NCI-H146 treated with DMSO at 0.1 percent for 48 hours (cell line): ENCODE data around the gene AKR1A1.
"Not testable (repeated sequence)": the region's sequence is repeated elsewhere in the genome, so short reads cannot be mapped to it uniquely, and the experiment has no call there.

Experiments
- DNase-seq: peaks from one replicate; lab custom pipeline; 2025; ENCODE audit not compliant: unreplicated experiment; lab: John Stamatoyannopoulos, UW

The AKR1A1 gene

DNA sequence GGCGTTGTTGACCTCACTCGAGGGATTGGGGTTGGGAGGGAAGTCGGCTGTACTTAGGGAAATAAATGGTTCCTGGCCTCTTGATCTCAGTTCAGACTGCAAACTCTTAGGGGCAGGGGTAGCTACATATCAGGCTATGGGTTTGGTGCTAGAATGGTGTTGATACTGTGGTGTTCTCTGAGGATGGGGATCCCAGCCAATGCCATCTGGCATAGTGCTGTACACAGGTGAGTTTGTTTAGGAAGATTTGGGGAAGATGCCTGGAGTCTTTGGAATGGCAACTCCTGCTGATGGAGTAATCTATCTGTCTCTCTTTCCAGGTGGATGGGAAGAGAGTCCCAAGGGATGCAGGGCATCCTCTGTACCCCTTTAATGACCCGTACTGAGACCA is 18.9 kb downstream of the AKR1A1 start:
- DNase-seq, result no peak

DNA sequence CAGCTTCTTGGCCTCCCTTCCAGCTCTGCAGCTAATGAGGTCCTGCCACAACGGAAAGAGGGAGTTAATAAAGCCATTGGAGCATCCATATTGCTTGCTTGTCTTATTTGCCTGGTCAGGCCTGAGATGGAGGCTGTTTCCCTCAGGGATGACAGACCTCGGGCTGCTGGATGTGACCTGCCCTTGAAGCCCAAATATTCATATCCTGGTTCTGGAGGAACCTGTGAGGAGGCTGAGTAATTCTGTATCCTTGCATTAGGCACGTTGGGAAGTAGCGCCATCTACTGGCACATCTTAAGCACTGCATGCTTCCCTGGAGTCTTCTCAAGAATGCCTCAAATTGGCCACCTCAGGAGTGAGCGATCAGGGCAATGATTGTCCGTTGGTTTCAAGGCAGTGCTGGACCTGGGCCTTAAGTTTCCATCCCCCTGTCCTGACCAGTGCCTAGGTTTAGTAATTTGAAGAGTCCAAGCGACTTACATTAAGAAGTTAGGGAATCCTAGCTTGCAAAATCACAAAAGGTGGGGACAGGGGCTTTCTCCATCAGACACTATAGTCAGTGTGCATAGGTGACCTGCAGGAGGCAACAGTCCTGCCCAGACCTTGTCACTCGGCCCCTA is 19.4 kb downstream of the AKR1A1 start:
- peak; percentile 23 for DNase-seq

DNA sequence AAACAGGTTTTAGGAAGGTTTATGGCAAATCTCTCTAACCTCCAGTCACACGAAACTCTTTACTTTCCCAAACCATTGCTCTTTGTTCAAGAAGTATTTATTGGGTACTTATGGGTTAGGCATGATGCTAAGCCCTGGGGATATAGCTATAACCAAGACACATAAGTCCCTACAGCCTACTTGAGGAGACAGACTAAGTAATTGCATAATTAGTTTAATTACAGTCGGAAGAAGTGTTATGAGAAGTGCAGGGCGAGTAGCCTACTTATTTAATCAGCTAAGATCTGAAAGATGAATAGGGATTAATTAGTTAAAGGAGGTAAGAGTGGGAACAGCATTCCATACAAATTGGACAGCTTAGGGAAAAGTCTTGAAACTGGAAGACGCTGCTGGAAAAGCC is 20.0 kb downstream of the AKR1A1 start:
- no peak for DNase-seq

DNA sequence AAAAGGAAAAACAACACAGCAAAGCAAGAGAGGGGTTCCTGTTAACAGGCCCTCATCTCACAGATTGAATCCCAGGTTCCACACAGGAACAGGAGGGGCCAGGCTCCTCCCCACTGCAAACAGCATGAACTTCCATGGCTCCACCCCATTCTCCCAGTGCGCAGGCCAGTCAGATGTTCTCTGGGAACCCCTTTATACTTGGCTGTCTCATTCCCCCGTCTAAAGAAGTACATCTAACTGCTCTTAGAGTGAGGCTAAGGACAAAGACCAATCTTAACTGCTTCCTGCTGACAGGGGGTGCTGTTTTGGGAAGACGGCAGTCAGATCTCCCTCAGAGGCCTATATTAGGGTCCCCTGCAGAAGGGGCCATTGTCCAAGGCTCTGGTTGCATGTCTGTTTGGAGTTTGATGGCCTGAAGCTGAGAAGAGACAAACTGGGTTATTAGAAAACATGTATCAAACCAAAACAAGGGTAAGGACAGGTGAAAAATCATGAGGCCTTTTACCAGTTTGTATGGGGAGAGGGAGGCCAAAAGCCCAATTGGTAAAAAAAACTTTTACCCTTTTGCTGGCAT is 22.7 kb downstream of the AKR1A1 start:
- no peak for DNase-seq

DNA sequence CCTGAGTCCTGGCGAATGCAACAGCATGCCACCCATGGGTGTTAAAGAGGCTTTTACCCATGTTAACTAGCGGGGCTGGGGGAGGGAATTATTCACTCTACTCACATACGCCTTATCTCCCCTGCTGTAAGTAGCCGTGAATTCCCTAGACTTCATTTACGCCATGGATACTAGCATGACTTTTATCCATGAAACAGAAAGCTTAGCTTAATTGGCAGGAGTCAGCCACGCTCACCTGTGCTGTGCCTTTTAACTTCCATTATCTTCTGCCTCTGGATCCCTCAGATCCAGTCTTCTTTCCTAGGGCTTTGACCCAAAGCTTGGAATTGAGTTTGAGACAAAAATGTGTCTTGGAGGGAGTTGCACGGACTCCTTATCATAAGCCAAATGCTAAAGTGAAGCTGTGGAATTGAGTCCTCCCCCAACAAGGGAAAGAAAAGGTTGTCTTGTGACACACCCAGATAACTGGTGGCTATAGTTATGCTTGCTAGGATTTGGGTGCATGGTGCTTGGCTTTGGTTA is 23.5 kb downstream of the AKR1A1 start:
- DNase-seq, result no peak

DNA sequence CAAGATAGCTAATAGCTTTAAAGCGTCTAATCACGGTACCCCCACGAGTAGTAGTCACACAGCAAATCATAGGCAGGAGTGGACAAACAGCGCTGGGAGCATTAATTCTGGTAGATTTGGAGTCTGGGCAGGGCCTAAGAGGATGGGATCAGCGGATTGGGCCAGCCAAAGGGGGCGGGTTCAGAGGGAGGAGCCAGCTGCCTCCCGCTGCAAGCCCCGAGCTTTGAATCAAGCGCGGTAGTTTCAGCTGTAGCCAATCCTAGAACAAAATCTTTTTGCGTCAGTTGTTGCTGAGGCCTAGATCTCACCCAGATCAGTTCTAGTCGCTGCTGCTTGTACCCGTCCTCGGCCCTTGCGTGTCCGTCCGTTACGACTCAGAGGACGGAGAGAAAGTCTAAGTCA is 32.6 kb downstream of the AKR1A1 start:
- peak; percentile 86 for DNase-seq

DNA sequence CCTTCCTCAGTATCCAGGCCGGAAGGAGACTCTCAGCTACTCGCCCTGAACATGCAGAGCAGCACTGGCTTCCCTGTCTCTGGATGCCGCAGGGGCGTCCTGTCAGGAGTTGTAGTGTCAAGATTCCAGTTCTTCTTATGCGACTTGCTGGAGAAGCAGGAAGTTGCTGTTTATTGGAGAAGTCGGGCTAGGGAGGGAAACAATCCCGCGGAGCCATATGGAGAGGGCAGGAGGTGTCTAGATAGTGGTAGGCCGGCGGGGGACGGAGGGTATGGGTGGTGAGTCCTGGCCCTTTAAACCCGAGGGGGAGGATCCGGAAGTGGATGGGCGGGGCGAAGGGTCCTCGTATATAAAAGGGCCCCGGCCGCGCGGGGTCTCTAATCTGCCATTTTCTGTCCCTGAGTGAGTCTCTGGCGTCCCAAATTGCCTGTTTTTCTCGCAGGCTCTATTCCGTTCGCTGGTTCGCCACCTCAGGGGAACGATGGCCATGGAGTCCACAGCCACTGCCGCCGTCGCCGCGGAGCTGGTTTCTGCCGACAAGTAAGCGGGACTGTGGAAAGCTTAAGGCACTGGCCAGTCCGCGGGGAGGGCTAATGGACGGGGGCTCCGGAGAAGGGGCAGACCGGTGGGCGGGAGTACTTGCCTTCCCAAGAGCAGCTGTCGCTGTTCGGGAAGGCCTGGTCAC is 33.2 kb downstream of the AKR1A1 start, which contains the start of gene NASP:
Gene NASP, plus strand, starts transcription at position 376 of the 685 bp plus-strand sequence. Its CDS starts 106 bp downstream, at position 482.
- DNase-seq, result peak; percentile 65

DNA sequence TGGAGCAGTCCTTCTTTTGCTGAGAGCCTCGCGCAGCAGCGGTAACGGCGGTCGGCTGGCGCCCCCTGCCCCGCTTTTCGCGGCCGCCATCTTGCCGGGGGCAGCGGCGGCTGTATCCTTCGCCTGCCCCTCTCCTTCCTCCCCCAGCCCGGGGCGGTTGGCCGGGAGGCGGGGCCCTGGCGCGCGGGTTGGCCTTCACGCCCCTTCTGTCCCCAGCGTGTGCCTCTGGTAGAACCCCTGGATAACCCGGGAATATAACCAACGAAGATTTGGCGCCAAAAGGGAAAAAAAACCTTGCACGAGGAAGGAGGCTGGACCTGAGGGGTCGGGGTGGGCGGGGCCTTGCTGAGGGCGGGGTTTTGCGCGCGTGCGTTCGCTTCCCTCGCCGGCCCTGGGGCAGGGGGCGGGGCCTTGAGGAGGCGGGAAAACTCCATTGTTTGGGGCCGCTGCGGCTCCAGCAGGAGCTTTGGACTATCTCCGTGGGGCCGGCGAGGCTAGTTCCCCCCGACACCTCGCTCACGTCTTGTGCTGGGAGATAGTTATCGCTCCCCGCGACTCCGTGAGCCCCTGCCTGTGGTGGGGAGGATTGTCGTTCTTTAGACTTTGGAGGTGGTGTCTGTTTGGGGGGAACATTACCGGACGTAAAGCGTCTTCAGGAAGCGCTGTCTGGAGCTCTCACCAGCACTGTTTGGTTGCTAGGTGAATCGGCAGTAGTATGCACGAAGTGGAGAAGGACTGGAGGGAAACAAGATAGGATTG is 33.9 kb downstream of the AKR1A1 start:
- DNase-seq, result peak; percentile 65

DNA sequence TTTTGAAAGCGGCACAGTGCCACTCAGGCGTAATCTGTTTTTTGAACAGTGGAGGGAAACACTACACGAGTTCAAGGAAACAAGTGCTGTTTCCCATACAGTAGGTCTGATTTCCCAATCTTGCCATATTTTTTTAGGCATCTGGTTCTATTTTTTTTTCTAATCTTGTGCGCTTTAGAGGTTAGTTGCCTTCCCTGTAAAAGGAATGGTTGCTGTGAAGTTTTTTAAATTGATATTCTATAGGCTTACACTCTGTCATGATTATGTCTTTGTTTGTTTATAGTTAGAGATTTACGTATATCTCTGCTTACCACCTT is 34.4 kb downstream of the AKR1A1 start:
- DNase-seq, result no peak

DNA sequence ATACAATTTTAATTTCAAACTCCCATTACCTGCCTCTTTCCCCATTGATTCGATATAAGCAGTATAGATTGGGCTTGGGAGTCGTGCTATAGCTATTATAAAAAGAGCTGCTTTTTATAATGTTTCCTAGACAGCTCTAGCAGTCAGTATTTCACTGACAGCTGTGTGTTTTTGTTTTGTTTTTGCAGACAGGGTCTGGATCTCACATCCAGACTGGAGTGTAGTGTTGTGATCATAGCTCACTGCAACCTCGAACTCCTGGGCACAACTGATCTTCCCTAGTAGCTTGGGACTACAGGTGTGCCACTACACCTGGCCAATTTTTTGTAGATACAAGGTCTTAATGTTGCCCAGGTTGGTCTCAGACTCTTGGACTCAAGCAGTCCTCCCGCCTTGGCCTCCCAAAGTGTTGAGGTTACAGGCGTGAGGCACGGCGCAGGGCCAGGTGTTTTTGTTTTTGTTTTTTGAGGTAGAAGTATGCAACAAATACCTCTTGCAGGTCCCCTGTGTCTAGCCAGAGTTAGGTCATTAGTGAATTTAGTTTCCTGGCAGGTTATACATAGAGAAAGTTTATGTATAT is 35.0 kb downstream of the AKR1A1 start:
- no peak for DNase-seq

DNA sequence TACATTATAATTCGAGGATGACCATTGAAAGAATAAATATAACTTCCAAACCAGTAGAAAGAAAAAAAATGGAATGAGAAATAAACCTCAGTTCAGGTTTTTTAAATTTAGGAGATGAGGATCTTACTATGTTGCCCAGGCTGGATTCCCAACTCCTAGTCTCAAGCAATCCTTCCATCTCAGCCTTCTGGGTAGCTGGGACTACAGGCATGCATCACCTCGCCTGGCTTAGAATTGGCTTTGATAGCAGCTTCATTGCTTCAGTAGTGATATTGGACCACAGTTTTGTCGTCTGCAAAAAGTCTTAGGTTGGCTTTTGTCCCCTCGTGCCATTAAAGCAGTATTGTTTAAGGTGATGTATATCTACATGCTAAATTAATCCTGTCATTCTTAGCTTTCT is 36.1 kb downstream of the AKR1A1 start:
- no peak for DNase-seq

DNA sequence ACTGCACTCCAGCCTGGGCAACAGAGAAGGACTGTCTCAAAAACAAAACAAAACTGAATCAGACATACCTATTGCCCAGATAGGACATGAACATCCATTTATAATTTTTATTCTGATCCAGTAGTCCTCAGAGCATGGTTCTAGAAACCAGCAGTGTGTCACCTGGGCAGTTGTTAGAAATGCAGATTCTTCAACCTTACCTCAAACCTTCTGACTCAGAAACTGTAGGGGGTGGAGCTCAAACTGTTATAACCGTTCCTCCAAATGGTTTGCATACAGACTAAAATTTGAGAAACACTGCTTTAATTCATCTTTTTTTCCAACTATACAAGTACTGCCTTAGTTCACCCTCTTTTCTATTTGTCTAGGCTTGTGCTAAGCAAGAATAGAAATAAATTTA is 39.2 kb downstream of the AKR1A1 start:
- no peak for DNase-seq

DNA sequence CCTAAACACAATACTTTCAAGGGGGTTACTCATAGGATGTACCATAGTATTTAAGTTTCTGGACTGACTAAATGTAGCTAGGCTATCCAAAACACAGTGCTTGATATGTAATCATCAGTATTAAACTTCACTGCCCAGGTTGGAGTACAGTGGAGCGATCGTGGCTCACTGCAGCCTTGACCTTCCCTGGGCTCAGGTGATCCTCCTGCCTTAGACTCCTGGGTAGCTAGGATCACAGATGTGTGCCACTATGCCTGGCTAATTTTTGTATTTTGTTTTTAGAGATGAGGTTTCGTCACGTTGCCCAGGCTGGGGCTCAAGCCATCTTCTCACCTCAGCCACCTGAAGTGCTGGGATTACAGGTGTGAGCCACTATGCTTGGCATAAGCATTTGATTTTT is 43.8 kb downstream of the AKR1A1 start:
- DNase-seq, result no peak

DNA sequence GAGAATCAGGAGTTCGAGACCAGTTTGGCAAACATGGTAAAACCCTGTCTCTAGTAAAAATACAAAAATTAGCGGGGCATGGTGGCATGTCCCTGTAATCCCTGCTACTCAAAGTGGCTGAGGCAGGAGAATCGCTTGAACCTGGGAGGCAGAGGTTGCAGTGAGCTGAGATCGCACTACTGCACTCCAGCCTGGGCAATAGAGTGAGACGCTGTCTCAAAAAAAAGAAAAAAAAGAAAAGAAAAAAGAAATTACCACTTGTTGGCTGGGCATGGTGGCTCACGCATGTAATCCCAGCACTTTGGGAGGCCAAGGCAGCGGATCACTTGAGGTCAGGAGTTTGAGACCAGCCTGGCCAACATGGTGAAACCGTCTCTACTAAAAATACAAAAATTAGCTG is 46.1 kb downstream of the AKR1A1 start:
- DNase-seq, result not testable (repeated sequence)

DNA sequence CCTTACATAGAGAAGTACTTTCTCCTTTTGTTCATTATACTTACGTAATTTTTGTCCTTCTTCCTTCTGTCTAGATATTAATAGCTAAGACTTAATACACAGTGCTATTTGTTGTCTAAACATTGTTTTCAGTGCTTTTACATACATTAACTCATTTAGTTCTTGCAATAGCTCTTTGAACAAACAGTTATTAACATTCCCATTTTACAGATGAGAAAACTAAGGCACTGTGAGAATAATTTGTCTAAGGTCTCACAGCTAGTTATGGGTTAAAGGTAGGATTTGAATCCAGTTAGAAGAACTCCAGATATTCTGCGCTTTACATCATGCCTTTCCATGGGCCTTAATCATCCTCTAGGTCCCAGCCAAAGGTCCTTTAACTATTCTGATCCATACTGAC is 53.6 kb downstream of the AKR1A1 start:
- no peak for DNase-seq

DNA sequence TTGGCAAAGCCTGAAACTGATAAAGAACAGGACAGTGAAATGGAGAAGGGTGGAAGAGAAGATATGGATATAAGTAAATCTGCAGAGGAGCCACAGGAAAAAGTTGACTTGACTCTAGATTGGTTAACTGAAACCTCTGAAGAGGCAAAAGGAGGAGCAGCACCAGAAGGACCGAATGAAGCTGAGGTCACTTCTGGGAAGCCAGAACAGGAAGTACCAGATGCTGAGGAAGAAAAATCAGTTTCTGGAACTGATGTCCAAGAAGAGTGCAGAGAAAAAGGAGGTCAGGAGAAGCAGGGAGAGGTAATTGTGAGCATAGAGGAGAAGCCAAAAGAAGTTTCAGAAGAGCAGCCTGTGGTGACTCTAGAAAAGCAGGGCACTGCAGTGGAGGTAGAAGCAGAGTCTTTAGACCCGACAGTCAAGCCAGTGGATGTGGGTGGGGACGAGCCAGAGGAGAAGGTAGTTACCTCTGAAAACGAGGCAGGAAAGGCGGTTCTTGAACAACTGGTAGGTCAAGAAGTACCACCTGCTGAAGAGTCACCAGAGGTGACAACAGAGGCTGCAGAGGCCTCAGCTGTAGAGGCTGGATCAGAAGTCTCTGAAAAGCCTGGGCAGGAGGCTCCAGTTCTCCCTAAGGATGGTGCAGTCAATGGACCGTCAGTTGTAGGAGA is 56.9 kb downstream of the AKR1A1 start:
- DNase-seq, result no peak

DNA sequence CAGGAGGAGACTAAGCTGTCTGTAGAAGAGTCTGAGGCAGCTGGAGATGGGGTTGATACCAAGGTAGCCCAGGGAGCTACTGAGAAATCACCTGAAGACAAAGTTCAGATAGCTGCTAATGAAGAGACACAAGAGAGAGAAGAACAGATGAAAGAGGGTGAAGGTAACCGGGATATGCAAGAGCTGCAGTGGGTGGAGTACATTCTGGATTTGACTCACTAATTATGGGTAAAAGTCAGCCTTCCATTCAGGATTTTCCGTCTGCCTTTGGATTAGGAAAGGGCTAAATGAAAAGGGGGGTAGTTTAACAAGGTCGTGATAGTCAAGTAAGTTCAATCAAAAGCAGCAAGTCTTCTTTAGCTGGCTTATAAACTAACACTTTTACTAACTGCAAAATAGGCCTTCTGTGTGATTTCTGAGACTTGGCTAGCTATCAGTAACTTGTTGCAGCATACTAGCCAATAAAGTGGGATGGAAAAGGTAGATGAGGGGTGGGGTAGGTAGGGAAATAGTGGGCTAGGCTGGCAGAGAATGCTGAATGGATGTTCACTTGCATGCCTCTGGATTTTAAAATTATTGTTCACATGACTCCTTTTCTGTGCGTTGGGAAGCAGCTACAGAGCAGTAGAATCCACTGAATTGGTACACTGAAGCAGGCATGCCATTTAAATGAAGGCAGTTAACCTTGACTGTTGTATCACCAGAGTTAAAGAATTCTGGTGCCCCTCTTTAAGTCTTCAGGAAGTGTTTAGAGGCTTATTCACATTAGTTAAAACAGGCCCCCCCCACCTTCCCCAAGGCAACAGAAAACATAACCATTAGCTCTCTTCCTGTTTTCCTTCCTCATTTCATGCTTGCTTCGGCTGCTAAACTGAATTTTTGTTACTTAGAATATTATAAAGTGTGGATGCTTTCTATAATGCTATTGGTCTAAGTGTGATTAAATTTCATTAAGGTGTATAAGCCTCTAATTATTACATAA is 57.8 kb downstream of the AKR1A1 start:
- no peak for DNase-seq

DNA sequence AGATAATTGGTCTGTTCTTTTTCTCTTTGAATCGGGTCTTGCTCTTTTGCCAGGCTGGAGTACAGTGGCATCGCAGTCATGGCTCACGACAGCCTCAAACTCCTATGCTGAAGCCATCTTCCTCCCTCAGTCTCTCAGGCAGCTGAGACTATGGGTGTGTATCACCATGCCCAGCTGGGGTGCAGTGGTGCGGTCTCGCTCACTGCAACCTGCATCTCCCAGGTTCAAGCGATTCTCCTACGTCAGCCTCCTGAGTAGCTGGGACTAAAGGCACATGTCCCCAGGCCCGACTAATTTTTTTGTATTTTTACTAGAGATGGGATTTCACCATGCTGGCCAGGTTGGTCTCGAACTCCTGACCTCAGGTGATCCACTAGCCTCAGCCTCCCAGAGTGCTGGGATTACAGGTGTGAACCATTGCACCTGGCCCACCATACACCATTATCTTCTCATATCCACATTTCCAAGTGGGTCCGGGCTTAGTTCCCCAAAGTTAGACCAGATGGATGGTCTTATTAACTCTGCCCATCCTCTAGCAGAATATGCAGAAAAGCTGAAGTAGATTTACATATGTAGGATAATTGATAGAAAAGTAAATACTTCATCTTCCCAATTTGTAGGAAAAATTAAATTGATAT is 60.1 kb downstream of the AKR1A1 start:
- DNase-seq, result no peak

DNA sequence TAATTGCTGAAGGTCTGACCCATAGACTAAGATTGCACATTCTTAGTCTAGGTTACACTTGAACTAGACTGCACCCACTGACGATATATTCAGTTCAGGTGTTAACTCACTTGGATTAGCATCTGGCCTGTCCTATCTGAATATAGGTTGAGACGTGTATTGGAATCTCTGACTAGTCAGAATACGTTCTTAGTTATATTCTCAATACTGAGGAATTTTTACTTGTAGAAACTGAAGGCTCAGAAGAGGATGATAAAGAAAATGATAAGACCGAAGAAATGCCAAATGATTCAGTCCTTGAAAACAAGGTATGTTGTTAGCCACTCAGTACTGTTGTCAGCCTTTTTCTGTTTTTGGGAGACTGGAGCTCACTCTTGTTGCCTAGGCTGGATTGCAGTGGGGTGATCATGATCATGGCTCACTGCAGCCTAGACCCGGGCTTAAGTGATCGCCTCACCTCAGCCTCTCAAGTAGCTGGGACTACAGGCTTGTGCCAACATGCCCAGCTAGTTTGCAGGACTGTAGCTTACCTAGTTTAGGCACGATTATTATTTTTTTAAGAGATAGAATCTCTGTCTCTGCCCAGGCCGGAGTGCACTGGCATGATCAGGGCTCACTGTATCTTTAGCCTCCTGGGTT is 62.4 kb downstream of the AKR1A1 start:
- no peak for DNase-seq
